ENCODE data around the gene YWHAH.

Gene YWHAH

GRCh38 chr22:31911565-31912406 is 32.5 kb upstream of the YWHAH start:
- peaks cover 0 to 3% (median 0%) of the 10 kb centered on the region in 4 experiments for H3K4me1 ChIP-seq (ENCODE audit: control extremely low read depth in 1 of 4, control insufficient read depth in 4 of 4, insufficient read depth in 4 of 4, low read length in 3 of 4)
- ChIA-PET CTCF (no interaction called here), POLR2A (no interaction called here)
- H3K27me3 ChIP-seq (replicated peaks in 2 of 5; ENCODE audit: control insufficient read depth in 4 of 5, insufficient read depth in 5 of 5, low read length in 4 of 5): no peaks in the 10 kb centered on the region
- DNase-seq: no peak
- peaks cover 4 to 17% (median 10%) of the 10 kb centered on the region in 4 experiments for H3K36me3 ChIP-seq (ENCODE audit: control insufficient read depth in 4 of 4, insufficient read depth in 4 of 4, low read length in 3 of 4)
- 98% methylated on average over 5 of the region's 7 CpGs for WGBS (ENCODE audit: insufficient coverage)
- H3K4me3 ChIP-seq (ENCODE audit: control insufficient read depth in 1 of 7, extremely low read depth in 1 of 7, insufficient read depth in 4 of 7, low read depth in 2 of 7, low read length in 6 of 7): no peak overlapping the region
- H3K27ac ChIP-seq (ENCODE audit: insufficient read depth in 1 of 2, low read depth in 1 of 2, low read length in 2 of 2, poor library complexity in 1 of 2, severe bottlenecking in 2 of 2): no peak overlapping the region
- H3K9me3 ChIP-seq (ENCODE audit: control extremely low read depth in 1 of 5, control insufficient read depth in 4 of 5, insufficient read depth in 2 of 5, low read depth in 1 of 5, low read length in 4 of 5): no peaks in the 10 kb centered on the region

DNA sequence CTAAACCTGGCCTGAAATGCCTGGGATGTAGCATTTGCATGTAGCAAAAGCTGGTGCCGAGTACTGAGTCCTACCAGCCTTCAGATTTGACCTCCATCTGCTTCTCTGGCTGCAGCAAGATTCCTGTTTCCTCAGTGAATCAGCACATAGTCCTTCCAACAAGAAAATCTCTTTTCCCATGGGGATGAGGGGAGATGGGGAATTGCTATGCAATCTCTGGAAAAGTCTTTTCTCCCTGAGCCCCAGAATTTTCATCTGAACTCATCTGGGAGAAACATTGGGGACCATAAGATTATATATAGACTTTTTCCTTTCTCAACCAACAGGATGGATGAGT is 32.0 kb upstream of the YWHAH start:
- H3K36me3 ChIP-seq (ENCODE audit: control insufficient read depth in 4 of 4, insufficient read depth in 4 of 4, low read length in 3 of 4): peaks cover 4 to 14% (median 8%) of the 10 kb centered on the region in 4 experiments
- H3K27me3 ChIP-seq (replicated peaks in 2 of 5; ENCODE audit: control insufficient read depth in 4 of 5, insufficient read depth in 5 of 5, low read length in 4 of 5): no peaks in the 10 kb centered on the region
- H3K4me1 ChIP-seq (ENCODE audit: control extremely low read depth in 1 of 4, control insufficient read depth in 4 of 4, insufficient read depth in 4 of 4, low read length in 3 of 4): peaks cover 0 to 6% (median 0%) of the 10 kb centered on the region in 4 experiments
- POLR2A ChIA-PET: interaction anchor here (0.6 kb wide), 1 partner anchor 30 kb away, joined by 4 read pairs; no protein-coding TSS in a partner anchor
- CTCF ChIA-PET: no interaction called here
- no peaks in the 10 kb centered on the region for H3K9me3 ChIP-seq (ENCODE audit: control extremely low read depth in 1 of 5, control insufficient read depth in 4 of 5, insufficient read depth in 2 of 5, low read depth in 1 of 5, low read length in 4 of 5)
- WGBS (ENCODE audit: insufficient coverage): 100% methylated on average over 1 of the region's 1 CpG
- DNase-seq: no peak
- H3K27ac ChIP-seq (ENCODE audit: insufficient read depth in 1 of 2, low read depth in 1 of 2, low read length in 2 of 2, poor library complexity in 1 of 2, severe bottlenecking in 2 of 2): no peak overlapping the region
- no peak overlapping the region for H3K4me3 ChIP-seq (ENCODE audit: control insufficient read depth in 1 of 7, extremely low read depth in 1 of 7, insufficient read depth in 4 of 7, low read depth in 2 of 7, low read length in 6 of 7)

DNA sequence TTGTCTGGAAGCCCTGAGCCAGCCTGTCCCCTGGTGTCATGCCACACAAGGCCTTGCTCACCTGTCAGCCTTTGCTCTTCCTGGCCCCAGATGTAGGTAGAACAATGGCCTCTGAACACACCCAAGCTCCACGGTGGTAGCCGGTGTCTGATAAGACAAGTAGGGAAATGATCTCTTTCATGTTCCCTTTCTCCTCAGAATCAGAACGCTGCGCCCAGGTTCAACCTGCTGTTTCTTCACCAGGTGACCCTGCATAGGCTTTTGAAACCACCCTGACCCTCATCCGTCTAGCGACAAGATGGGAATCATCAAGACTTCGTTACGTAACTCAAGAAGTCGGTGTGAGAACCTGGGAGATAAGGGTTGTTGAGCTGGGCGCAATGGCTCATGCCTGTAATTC is 28.7 kb upstream of the YWHAH start:
- CTCF ChIA-PET: no interaction called here

DNA sequence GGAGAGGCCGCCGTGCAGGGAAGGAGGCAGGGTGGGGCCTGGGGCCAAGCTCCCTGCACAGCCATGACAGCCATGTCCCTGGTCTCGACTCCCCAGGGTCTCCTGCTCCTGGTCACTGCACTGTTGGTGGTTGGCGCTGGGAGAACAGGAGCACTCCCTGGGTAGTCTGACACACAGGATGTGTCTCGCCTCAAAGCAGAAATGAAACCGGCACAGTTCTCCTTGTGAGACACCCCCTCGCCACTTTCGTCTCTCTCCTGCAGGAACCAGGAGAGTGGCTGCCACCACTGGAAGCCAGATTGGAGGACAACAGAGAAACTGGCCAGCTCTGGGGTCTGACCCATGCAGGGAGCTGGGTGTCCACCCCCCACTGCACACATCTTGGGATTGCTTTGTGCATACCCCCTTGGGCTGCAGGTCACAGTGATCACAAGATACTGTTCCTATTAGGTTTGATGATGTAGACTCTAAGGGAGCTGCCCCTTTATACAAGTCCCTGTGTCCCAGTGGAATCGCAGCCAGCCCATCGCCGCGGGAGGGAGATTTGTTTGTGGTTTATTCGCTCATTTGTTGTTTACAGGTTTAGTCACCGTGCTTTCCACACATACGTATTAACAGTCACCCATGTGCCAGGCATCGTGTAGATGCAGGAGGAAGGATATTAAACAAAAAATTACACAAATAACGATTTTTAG is 27.0 kb upstream of the YWHAH start:
- POLR2A ChIA-PET: no interaction called here
- Histone ChIP-seq H3K27ac (ENCODE audit: insufficient read depth in 1 of 2, low read depth in 1 of 2, low read length in 2 of 2, poor library complexity in 1 of 2, severe bottlenecking in 2 of 2) (no peak overlapping the region), H3K4me1 (ENCODE audit: control extremely low read depth in 1 of 4, control insufficient read depth in 4 of 4, insufficient read depth in 4 of 4, low read length in 3 of 4) (peaks cover 1 to 12% (median 4%) of the 10 kb centered on the region in 4 experiments), H3K9me3 (ENCODE audit: control extremely low read depth in 1 of 5, control insufficient read depth in 4 of 5, insufficient read depth in 2 of 5, low read depth in 1 of 5, low read length in 4 of 5) (no peaks in the 10 kb centered on the region), H3K27me3 (replicated peaks in 2 of 5; ENCODE audit: control insufficient read depth in 4 of 5, insufficient read depth in 5 of 5, low read length in 4 of 5) (no peaks in the 10 kb centered on the region), H3K36me3 (ENCODE audit: control insufficient read depth in 4 of 4, insufficient read depth in 4 of 4, low read length in 3 of 4) (no peaks in the 10 kb centered on the region), H3K4me3 (ENCODE audit: control insufficient read depth in 1 of 7, extremely low read depth in 1 of 7, insufficient read depth in 4 of 7, low read depth in 2 of 7, low read length in 6 of 7) (no peak overlapping the region)
- CTCF ChIA-PET: no interaction called here
- WGBS (ENCODE audit: insufficient coverage): 87% methylated on average over 7 of the region's 17 CpGs
- DNase-seq: no peak

More for the DNA sequence above, 28.7 kb upstream of the YWHAH start:
- no peak overlapping the region for H3K27ac ChIP-seq (ENCODE audit: insufficient read depth in 1 of 2, low read depth in 1 of 2, low read length in 2 of 2, poor library complexity in 1 of 2, severe bottlenecking in 2 of 2)
- no peaks in the 10 kb centered on the region for H3K9me3 ChIP-seq (ENCODE audit: control extremely low read depth in 1 of 5, control insufficient read depth in 4 of 5, insufficient read depth in 2 of 5, low read depth in 1 of 5, low read length in 4 of 5)
- POLR2A ChIA-PET: no interaction called here
- 95% methylated on average over 10 of the region's 10 CpGs for whole genome bisulfite sequencing (ENCODE audit: insufficient coverage)
- H3K27me3 ChIP-seq (replicated peaks in 2 of 5; ENCODE audit: control insufficient read depth in 4 of 5, insufficient read depth in 5 of 5, low read length in 4 of 5): no peaks in the 10 kb centered on the region
- no peaks in the 10 kb centered on the region for H3K36me3 ChIP-seq (ENCODE audit: control insufficient read depth in 4 of 4, insufficient read depth in 4 of 4, low read length in 3 of 4)
- peaks cover 0 to 6% (median 0%) of the 10 kb centered on the region in 4 experiments for H3K4me1 ChIP-seq (ENCODE audit: control extremely low read depth in 1 of 4, control insufficient read depth in 4 of 4, insufficient read depth in 4 of 4, low read length in 3 of 4)
- no peak for DNase-seq
- H3K4me3 ChIP-seq (ENCODE audit: control insufficient read depth in 1 of 7, extremely low read depth in 1 of 7, insufficient read depth in 4 of 7, low read depth in 2 of 7, low read length in 6 of 7): no peak overlapping the region

GRCh38 chr22:31919730-31920129 is 24.6 kb upstream of the YWHAH start:
- peaks cover 10 to 29% (median 20%) of the 10 kb centered on the region in 4 experiments for H3K4me1 ChIP-seq (ENCODE audit: control extremely low read depth in 1 of 4, control insufficient read depth in 4 of 4, insufficient read depth in 4 of 4, low read length in 3 of 4)
- H3K27me3 ChIP-seq (replicated peaks in 2 of 5; ENCODE audit: control insufficient read depth in 4 of 5, insufficient read depth in 5 of 5, low read length in 4 of 5): no peaks in the 10 kb centered on the region
- no peak overlapping the region for H3K27ac ChIP-seq (ENCODE audit: insufficient read depth in 1 of 2, low read depth in 1 of 2, low read length in 2 of 2, poor library complexity in 1 of 2, severe bottlenecking in 2 of 2)
- no peak overlapping the region for H3K4me3 ChIP-seq (ENCODE audit: control insufficient read depth in 1 of 7, extremely low read depth in 1 of 7, insufficient read depth in 4 of 7, low read depth in 2 of 7, low read length in 6 of 7)
- ChIA-PET POLR2A (no interaction called here), CTCF (interaction anchor here (0.5 to 1.1 kb wide), 2 partner anchors 19 to 546 kb away, joined by 3 read pairs; no protein-coding TSS in a partner anchor)
- DNase-seq: no peak
- 96% methylated on average over 3 of the region's 3 CpGs for WGBS (ENCODE audit: insufficient coverage)
- H3K9me3 ChIP-seq (ENCODE audit: control extremely low read depth in 1 of 5, control insufficient read depth in 4 of 5, insufficient read depth in 2 of 5, low read depth in 1 of 5, low read length in 4 of 5): no peaks in the 10 kb centered on the region
- no peaks in the 10 kb centered on the region for H3K36me3 ChIP-seq (ENCODE audit: control insufficient read depth in 4 of 4, insufficient read depth in 4 of 4, low read length in 3 of 4)

DNA sequence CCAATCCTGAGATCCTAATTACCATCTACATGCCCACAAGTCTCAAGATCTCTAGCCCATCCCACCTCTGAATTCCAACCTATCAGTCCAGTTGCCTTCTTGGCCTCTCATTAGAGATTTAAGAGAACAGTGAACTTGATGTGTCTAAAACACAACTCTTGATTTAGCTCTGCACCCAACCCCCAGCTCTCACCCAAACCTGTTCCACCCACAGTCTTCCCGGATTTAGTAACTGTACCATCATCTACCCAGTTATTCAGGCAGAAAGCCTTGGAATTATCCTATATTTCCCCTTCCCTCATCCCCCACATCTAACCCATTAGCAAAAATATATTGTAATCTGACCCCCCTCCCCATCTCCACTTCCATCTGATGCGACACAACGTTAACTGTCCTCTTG is 24.0 kb upstream of the YWHAH start:
- H3K9me3 ChIP-seq (ENCODE audit: control extremely low read depth in 1 of 5, control insufficient read depth in 4 of 5, insufficient read depth in 2 of 5, low read depth in 1 of 5, low read length in 4 of 5): no peaks in the 10 kb centered on the region
- H3K27ac ChIP-seq (ENCODE audit: insufficient read depth in 1 of 2, low read depth in 1 of 2, low read length in 2 of 2, poor library complexity in 1 of 2, severe bottlenecking in 2 of 2): no peak overlapping the region
- ChIA-PET CTCF (interaction anchor here (0.5 to 1.1 kb wide), 3 partner anchors 14 to 545 kb away, joined by 3 read pairs; no protein-coding TSS in a partner anchor), POLR2A (no interaction called here)
- H3K4me3 ChIP-seq (ENCODE audit: control insufficient read depth in 1 of 7, extremely low read depth in 1 of 7, insufficient read depth in 4 of 7, low read depth in 2 of 7, low read length in 6 of 7): no peak overlapping the region
- 100% methylated on average over 1 of the region's 3 CpGs for whole genome bisulfite sequencing (ENCODE audit: insufficient coverage)
- H3K27me3 ChIP-seq (replicated peaks in 2 of 5; ENCODE audit: control insufficient read depth in 4 of 5, insufficient read depth in 5 of 5, low read length in 4 of 5): no peaks in the 10 kb centered on the region
- H3K36me3 ChIP-seq (ENCODE audit: control insufficient read depth in 4 of 4, insufficient read depth in 4 of 4, low read length in 3 of 4): no peaks in the 10 kb centered on the region
- no peak for DNase-seq
- H3K4me1 ChIP-seq (ENCODE audit: control extremely low read depth in 1 of 4, control insufficient read depth in 4 of 4, insufficient read depth in 4 of 4, low read length in 3 of 4): peaks cover 10 to 29% (median 20%) of the 10 kb centered on the region in 4 experiments

DNA sequence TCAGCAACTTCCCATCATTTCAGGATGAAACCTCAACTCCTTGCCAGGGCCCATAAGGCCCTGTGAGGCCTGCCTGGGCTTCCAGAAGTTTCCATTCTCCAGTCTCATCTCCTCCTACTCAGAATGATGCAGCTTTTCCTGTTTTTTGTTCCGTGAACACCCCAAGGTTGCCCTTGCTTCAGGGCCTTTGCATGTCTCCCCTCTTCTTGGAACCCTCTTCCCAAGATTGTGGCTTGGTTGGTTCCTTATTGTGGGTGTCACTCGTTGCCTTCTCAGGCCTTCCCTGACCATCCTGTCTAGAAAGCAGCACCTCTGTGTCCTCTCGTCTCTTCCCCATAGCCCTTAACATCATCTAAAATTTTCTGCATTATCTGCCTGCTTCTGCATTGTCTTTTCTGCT is 23.2 kb upstream of the YWHAH start:
- H3K27ac ChIP-seq (ENCODE audit: insufficient read depth in 1 of 2, low read depth in 1 of 2, low read length in 2 of 2, poor library complexity in 1 of 2, severe bottlenecking in 2 of 2): no peak overlapping the region
- POLR2A ChIA-PET: no interaction called here
- CTCF ChIA-PET: interaction anchor here (1.0 to 1.2 kb wide), 2 partner anchors 15 to 22 kb away, joined by 3 read pairs; no protein-coding TSS in a partner anchor

More for the DNA sequence above, 23.2 kb upstream of the YWHAH start:
- Histone ChIP-seq H3K9me3 (ENCODE audit: control extremely low read depth in 1 of 5, control insufficient read depth in 4 of 5, insufficient read depth in 2 of 5, low read depth in 1 of 5, low read length in 4 of 5) (no peaks in the 10 kb centered on the region), H3K4me3 (ENCODE audit: control insufficient read depth in 1 of 7, extremely low read depth in 1 of 7, insufficient read depth in 4 of 7, low read depth in 2 of 7, low read length in 6 of 7) (no peak overlapping the region), H3K4me1 (ENCODE audit: control extremely low read depth in 1 of 4, control insufficient read depth in 4 of 4, insufficient read depth in 4 of 4, low read length in 3 of 4) (peaks cover 10 to 29% (median 20%) of the 10 kb centered on the region in 4 experiments), H3K36me3 (ENCODE audit: control insufficient read depth in 4 of 4, insufficient read depth in 4 of 4, low read length in 3 of 4) (no peaks in the 10 kb centered on the region), H3K27me3 (replicated peaks in 2 of 5; ENCODE audit: control insufficient read depth in 4 of 5, insufficient read depth in 5 of 5, low read length in 4 of 5) (peaks cover 0 to 2% (median 0%) of the 10 kb centered on the region in 5 experiments)
- 100% methylated on average over 1 of the region's 3 CpGs for WGBS (ENCODE audit: insufficient coverage)
- no peak for DNase-seq
